AML-193 (cell line): ENCODE data around the gene SMYD1.

ENCODE experiments used
- DNase-seq, 2 experiments: peaks; one replicate each; lab custom pipeline; 2025; lab: John Stamatoyannopoulos, UW

SMYD1 gene

DNA sequence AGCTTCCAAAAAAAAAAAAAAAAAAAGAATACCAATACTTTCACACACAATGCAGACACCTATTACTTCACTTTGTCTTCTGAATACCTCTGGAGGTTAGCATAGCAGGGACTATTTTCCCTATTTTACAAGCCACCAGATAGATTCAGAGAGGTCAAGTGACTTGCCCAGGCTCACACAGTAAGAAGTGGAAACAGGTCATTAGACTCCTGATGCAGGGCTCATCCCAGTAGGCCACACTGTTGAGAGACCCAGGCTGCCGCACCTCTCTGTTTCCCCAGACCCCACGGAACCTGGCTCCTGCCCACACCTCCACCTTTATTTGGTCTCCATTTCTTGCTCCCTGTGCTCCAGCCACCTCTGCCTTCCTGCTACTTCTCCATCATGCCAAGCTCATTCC, 19.4 kb downstream of the SMYD1 start:
- no peak for DNase-seq

DNA sequence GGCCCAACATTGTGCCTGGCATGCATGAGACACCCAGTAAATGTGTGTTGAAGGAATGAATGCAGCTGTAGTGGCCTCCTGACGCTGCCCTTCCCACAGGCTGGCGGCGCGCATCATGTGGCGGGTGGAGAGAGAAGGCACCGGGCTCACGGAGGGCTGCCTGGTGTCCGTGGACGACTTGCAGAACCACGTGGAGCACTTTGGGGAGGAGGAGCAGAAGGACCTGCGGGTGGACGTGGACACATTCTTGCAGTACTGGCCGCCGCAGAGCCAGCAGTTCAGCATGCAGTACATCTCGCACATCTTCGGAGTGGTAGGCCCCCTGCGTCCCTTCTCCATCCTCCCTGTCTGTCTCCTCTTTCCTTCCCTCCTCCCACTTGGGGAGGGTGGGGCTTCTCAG, 20.1 kb downstream of the SMYD1 start:
- no peak for DNase-seq

DNA sequence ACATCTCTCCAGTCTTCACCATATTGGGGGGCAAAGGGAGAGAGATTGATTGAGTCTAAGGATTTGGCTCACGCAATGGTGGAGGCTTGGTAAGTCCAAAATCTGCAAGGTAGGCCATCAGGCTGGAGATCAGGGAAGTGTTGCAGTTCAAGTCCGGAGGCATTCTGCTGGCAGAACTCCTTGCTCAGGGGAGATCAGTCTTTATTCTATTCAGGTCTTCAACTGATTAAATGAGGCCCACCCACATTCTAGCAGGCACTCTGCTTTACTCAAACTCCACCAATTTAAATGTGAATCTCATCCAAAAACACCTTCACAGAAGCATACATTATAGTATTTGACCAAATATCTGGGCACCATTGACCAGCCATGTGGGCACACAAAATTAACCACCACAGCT, 21.4 kb downstream of the SMYD1 start:
- DNase-seq: no peak

- DNase-seq: no peak
Observed at GRCh38 chr2:88090446-88091283, 23.0 kb downstream of the SMYD1 start.

- DNase-seq: no peak
Observed at GRCh38 chr2:88091943-88092342, 24.3 kb downstream of the SMYD1 start.

DNA sequence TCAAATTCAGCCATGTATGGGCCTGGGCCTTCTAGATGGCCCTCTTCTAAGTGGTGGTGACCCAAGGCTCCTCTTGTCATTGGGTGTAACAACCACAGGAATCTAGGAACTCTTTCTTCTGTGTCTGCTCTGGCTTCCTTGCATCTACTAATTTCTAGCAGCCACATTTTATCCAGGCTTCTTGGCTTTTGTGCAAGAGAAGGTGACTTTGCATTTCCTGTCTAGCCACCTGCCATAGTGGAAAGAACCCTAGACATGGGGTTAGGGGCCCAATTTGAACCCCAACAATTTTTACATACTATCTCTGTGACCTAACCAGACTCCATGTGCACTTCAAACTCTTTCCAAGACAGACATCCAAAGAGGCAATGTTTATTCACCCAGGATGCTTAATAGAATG, 25.1 kb downstream of the SMYD1 start:
- no peak for DNase-seq

GRCh38 chr2:88095022-88095421, 27.4 kb downstream of the SMYD1 start:
- DNase-seq: no peak

GRCh38 chr2:88096708-88097107, 29.1 kb downstream of the SMYD1 start:
- DNase-seq: no peak

DNA sequence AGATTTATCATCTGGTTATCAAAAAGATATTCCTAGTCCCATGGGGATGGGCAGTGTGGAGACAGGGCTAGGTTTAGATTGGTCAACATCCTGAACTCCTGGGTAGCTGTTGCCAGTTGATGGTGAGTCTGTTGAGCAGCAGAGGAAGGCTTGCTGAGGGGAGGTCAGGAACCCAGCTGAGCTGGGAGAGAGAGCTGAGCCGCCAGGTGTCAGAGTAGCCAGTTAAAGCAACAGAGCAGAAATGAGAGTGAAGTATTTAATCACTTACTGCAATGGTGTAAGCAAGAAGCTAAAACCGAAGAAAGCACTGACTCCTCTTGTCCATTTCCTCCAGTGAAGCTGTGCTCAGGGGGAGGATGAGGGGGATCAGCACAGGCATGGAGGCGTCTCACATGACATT, 29.6 kb downstream of the SMYD1 start:
- DNase-seq: no peak

- DNase-seq: no peak
Observed at GRCh38 chr2:88097891-88098557, 30.4 kb downstream of the SMYD1 start.

- no peak for DNase-seq
Observed at GRCh38 chr2:88098558-88098900, 30.9 kb downstream of the SMYD1 start.

- DNase-seq: no peak
Observed at GRCh38 chr2:88099798-88100488, 32.3 kb downstream of the SMYD1 start.

- DNase-seq: no peak
Observed at GRCh38 chr2:88100489-88100858, 32.8 kb downstream of the SMYD1 start.

GRCh38 chr2:88108796-88109195, 41.2 kb downstream of the SMYD1 start:
- no peak for DNase-seq

- DNase-seq: no peak
Observed at GRCh38 chr2:88110830-88111229, 43.2 kb downstream of the SMYD1 start.

DNA sequence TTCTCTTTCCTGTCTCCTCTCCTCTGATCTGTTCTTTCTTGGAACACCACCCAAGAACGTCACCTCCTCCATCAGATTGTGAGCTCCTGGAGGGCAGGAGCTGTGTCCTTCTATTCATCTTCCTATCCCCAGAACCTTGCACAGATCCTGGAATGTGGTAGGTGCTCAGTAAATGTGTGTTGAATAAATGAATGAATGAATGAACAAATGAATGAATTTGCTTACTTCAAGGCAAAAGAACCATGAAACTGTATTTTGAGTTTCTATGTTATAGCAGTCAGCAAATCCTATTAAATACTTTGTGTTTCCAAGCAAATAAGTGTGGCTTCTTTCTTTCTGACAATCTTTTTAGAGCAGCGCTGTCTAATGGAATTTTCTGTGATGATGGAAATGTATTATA, 45.4 kb downstream of the SMYD1 start:
- no peak for DNase-seq

DNA sequence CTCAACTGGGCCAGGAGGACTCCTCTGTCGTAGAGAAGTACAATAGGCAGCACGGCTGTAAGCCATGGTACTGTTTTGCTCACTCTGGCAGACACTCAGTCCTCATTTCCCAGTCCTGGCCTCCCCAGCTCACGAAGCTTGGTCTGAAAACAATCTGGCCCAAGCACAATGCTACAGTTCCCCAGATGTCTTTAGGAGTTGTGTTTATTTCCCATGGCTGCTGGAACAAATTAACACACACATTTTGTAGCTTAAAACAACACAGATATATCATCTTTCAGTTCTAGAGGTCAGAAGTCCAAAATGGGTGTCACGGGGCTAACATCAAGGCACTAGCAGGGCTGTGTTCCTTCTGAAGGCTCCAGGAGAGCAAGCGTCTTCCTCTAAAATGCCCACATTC, 47.3 kb downstream of the SMYD1 start:
- DNase-seq: no peak

DNA sequence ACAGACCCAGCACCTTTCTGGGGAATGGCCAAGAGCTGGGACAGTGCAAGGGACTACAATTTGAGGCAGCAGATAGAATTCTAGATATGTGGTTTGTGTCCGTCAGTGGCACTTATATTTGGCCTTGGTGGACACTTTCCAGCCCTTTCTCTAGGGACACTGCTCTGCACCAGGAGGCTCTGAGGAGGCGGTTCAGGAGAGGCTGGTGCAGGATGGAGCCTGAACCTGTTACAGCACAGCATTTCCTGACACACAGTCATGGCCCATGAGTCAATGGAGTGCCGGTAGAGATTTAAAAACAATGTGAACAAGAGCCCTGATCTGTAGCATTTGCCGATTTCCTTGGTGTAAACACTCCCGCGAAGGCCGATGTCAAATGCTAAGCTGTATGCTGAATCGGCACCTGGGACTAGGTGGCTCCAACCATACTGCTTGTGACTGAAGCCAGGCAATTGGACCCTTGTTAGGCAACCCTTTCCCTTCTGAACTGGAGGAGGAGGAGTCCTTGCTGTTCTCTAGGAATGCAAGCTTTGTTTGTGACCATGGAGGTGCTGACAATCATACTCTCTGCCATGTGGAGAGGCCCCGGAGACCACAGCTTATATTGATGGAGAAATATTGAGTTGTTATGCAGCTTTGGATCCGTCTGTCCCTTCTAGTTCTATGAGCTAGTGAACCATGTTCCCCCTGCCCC, 48.3 kb downstream of the SMYD1 start:
- DNase-seq: no peak

DNA sequence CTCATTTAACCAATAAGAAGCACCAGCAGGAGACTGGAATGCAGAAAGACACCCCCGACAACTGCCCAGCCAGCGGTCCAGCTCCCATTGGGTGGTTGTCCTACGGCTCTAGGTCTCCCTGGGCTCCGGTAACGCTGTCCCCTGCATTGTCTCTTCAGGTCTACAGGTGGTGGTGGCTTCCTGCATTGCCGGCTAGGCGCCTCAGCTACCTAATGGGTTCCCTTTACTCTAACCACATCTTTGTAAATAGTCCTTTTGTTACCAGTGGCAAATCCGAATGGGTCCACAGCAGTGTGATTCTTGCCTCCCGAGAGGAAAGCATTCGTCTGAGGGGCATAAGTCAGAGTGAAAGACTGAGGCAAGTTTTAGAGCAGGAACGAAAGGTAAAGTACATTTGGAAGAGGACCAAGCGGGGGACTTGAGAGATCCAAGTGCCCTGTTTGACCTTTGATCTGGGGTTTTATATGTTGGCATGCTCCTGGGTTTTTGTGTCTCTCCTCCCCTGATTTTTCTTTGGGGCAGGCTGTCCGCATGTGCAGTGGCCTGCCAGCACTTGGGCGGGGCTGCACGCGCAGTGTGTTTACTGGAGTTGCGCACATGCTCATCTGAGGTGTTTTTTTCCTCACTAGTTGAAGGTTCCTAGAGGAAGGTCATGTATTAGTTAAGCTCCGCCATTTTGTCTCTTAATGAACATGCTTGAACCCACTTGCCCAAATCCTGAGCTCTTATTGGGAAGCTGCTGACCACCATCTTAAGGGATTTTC, 49.2 kb downstream of the SMYD1 start:
- DNase-seq: no peak

GRCh38 chr2:88117973-88118372, 50.3 kb downstream of the SMYD1 start:
- no peak for DNase-seq

GRCh38 chr2:88121678-88122077, 54.1 kb downstream of the SMYD1 start:
- no peak for DNase-seq
